DMS53 treated with DMSO at 0.1 percent for 48 hours (cell line): ENCODE data around the gene RNFT2.
"Not testable (repeated sequence)": the region's sequence is repeated elsewhere in the genome, so short reads cannot be mapped to it uniquely, and the experiment has no call there.

Source experiments
- DNase-seq: peaks from one replicate; lab custom pipeline; 2025; ENCODE audit not compliant: unreplicated experiment; lab: John Stamatoyannopoulos, UW

Gene RNFT2

GRCh38 chr12:116790066-116790465 is 52.0 kb downstream of the RNFT2 start:
- DNase-seq: no peak

DNA sequence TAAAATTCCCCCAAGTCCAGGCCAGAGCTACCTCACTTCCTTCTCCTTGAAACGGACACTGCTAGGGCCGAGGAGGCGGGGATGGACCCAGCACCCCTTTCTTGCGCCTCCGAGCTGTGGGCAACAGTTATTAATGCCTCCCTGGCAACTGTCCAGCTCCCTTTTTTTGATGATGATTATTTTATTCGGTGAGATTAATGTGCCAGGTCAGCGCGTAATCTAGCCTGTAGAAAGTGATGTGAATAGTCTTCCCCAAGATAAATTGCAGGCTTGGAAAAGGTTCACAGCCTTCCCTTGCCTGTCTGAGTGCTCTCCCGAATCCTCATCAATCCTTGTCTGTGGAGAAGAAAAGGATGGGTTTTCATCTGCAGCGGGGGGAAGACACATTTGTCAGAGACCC is 54.3 kb downstream of the RNFT2 start:
- DNase-seq: no peak

GRCh38 chr12:116794725-116795124 is 56.6 kb downstream of the RNFT2 start:
- no peak for DNase-seq

DNA sequence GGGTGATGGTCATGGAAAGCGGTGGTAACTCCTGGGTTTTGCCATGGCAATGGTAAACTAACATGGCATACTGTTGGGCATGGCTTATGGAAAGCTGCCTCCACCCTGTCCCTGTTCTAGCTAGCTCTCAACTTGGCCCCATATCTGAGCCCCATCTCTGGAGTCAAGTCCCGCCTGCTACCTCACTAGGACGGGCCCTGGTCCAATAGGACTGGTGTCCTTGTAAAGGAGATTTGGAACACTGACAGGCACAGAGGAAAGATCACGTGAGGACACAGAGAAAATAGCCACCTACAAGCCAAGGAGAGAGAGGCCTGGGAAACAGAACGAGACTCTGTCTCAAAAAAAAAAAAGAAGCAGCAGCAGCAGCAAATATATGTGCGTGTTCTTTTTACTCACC is 59.8 kb downstream of the RNFT2 start:
- no peak for DNase-seq

GRCh38 chr12:116798719-116799118 is 60.6 kb downstream of the RNFT2 start:
- DNase-seq: no peak

- no peak for DNase-seq
Observed at GRCh38 chr12:116799955-116800354, 61.8 kb downstream of the RNFT2 start.

DNA sequence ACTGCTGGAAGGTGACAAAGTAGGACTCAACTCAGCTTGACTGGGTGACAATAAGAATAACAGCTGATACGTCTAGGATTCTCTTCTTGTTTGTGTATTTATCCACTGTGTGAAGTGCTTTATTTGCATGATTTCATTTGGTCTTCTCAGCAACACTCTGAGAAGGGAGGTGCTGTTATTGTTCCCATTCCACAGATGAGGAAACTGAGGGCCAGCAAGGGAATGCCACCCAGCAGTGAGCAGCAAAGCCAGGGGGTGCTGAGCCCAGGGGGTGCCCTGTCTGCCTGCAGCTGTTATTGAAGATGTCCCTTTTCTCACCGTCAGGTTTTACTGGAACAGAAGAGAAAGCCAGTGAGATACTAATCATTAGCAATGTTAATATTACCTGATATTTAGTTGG is 62.8 kb downstream of the RNFT2 start:
- DNase-seq: no peak

DNA sequence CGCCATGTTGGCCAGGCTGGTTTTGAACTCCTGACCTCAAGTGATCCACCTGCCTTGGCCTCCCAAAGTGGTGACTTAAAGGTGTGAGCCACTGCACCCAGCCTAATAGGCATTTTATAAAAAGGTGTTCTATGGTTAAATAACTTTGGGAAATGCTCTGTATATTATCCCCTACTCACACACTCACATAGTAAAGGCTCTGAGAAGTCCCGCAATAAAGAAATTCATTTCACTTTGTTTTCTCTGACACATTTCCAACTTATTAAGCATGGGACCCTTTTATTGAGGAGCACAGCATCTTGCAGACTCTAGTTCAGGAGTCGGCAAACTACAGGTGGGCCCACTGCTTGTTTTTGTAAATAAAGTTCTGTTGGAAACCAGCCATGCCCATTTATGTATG is 63.9 kb downstream of the RNFT2 start:
- no peak for DNase-seq

GRCh38 chr12:116803013-116803736 is 65.1 kb downstream of the RNFT2 start:
- DNase-seq: no peak

DNA sequence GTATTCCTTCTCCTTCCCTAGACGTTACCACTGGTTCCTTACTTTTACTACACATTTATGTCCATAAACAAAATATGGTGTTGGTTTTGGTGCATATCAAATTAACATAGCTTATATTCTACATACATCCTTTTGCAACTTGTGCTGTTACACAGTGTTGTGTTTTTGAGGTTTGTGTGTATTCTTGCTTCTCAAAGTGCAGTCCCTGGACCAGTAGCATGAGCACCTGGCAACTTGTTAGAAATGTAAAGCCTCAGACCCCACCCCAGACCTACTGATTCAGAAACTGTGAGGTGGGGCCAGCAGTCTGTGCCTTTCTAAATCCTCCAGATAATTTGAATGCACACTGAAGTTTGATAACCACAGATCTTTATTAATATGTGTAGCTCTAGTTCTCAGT is 65.9 kb downstream of the RNFT2 start:
- DNase-seq: no peak

- DNase-seq: no peak
Observed at GRCh38 chr12:116806845-116807440, 68.8 kb downstream of the RNFT2 start.

DNA sequence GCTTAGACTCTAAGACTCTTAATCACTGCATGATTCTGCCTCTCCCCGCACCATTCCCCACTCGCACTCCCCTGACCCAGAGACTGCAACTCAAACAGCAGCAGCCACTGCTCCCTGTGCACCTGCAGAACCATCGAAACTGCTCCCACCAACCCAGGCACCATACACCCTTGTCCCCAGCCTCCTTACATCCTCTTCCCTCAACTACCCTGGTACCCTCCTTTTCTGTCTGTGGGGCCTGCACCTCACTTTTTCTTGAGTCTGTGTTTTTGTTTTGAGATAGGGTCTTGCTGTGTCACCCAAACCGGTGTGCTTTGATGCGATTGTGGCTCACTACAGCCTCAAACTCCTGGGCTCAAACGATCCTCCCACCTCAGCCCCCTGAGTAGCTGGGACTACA is 69.4 kb downstream of the RNFT2 start:
- no peak for DNase-seq

DNA sequence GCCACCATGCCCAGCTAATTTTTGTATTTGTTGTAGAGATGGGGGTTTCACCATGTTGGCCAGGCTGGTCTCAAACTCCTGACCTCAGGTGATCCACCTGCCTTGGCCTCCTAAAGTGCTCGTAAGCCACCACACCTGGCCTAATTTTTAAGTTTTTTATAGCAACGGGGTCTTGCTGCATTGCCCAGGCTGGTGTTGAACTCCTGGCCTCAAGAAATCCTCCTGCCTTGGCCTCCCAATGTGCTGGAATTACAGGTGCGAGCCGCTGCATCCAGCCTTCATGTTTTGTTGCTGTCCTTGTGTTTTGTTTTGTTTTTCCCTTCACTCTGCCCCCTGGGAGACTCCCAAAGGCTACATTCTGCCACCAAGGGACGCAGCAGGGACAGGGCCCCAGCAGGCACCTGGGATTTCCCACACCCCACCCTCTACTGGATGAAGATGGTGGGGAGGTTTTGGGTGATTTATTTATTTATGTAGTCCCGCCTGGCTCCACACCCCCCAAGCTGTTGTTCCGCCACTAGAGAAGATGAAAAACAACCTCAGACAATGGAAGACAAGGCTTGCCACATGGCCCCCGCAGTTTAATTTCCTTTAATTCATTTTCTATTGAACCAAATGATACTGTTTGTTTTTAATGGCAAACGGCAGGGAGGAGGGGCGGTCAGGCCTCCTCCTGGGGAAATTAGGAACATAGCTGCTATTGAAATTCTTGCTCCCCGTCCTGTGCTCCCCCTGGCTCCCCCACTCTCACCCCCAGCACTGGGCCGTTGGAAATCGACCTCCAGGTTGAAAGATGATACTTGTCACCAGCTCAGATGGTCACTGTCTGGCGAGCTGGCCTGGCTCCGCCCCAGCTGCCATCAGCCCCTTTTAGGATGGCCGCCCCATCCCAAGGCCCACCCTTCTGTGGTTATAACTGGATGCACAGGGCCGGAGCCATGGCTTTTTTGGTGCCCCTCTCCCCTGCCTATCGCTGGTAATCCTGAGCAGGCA is 70.3 kb downstream of the RNFT2 start:
- no peak for DNase-seq

DNA sequence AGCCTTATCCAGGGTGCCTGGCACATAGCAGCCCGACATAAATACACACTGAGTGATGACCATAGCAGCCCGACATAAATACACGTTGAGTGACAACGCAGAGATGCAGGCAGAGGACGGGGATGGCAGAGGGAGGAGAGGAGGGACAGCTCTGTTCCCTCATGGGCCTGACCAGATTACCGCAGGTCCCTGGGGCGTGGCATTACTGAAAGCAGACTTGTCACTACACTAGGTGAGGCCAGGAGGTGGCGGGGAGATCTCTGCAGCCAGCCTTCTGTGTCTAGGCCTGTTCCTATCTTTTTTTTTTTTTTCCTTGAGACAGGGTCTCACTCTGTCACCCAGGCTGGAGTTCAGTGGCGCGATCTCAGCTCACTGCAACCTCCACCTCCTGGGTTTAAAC is 74.1 kb downstream of the RNFT2 start:
- DNase-seq: no peak

- DNase-seq: no peak
Observed at GRCh38 chr12:116813271-116814041, 75.3 kb downstream of the RNFT2 start.

- not testable (repeated sequence) for DNase-seq
Observed at GRCh38 chr12:116814766-116815165, 76.7 kb downstream of the RNFT2 start.

DNA sequence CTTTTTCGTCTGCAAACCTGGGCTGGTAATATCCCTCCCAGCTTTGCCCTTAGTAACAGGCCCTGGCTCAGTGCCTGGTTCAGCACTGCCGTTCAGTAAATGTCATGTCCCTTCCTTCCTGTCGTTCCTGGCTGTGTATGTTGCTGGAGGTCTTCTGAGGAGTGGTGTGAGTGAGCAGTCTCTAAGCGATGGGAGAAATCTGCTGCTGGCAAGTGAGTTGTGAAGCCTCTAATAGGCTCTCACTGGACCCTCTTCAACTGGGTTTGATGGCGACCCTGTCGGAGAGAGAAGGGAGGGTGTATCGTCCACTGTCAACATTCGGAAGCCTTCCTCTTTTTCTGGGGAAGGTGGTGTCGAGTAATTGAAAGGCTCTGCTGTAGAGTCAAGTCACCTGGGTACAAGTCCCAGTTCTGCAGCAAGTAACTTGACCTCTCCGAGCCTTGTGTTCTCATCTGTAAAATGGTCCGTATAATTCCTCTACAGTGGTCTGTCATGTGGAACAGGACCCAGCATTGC is 80.3 kb downstream of the RNFT2 start:
- DNase-seq: no peak

DNA sequence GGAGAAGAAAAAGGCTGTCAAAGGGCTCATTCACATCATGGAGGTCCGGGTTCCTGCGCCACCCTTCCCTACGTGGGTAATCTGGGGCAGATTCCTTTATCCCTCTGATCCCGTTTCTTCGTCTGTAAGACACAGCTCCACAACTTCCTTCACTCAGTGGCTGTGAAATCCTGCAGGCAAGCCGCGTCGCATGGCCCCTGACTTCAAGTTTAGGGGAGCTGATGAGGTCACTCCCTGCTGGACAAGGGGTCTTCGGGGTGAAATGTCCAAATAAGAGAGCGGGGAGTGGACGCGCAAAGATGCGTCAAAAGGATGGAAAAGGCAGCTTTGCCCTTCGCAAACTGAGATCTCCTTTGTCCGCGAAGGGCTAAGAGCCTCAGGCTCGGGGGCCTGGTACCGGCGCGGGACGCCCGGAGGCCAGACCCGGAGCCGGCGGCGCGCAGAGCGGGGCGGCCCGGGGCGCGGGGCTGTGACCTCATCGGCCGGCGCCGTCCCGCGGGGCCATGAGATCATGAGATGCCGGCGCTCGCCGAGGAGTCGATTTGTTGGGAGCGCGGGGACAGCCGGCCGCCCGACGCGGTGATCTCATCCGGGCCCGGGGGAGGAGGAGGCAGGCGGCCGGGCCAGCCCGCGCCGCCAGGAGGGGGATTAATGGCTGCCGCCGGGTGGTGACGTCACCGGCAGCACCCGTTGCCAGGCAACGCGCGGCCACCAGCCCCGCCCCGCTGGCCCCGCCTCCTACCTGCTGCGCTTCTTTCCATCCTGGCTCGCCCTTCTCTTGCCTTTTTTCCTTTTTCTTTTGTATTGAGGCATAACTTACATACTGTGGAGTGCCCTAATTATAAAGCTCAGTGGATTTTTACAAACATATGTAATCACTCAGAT is 81.1 kb downstream of the RNFT2 start:
- DNase-seq: peak; percentile 88

GRCh38 chr12:116820064-116820656 is 82.0 kb downstream of the RNFT2 start:
- DNase-seq: no peak
